ENCODE measurements around the gene HUWE1.

HUWE1 gene

GRCh38 chrX:53684415-53685192 is 1.9 kb downstream of the HUWE1 start:
- DNase-seq (ENCODE audit: extremely low read depth, low read depth) = no peak
- no peak for TF ChIP-seq CTCF (IDR thresholded peaks at IDR 0.05; ENCODE audit: low read depth, low read length, missing control alignments)
- H3K4me3 ChIP-seq (replicated peaks; ENCODE audit: low read depth, low read length) = peak overlapping the region; percentile 74

- no peak for TF ChIP-seq CTCF (IDR thresholded peaks at IDR 0.05; ENCODE audit: low read depth, low read length, missing control alignments)
- H3K4me3 ChIP-seq (replicated peaks; ENCODE audit: low read depth, low read length) = peak overlapping the region; percentile 74
- DNase-seq (ENCODE audit: extremely low read depth, low read depth) = peak; percentile 94
Measured at GRCh38 chrX:53683556-53684414, 2.7 kb downstream of the HUWE1 start.

GRCh38 chrX:53682885-53683555 is 3.5 kb downstream of the HUWE1 start:
- no peak for DNase-seq (ENCODE audit: extremely low read depth, low read depth)
- peak overlapping the region; percentile 74 for H3K4me3 ChIP-seq (replicated peaks; ENCODE audit: low read depth, low read length)
- TF ChIP-seq CTCF (IDR thresholded peaks at IDR 0.05; ENCODE audit: low read depth, low read length, missing control alignments) = no peak

GRCh38 chrX:53681661-53682060 is 4.9 kb downstream of the HUWE1 start:
- H3K4me3 ChIP-seq (replicated peaks; ENCODE audit: low read depth, low read length) = no peak overlapping the region; the same call in 1 of the 2 replicates
- no peak for DNase-seq (ENCODE audit: extremely low read depth, low read depth)
- no peak for TF ChIP-seq CTCF (IDR thresholded peaks at IDR 0.05; ENCODE audit: low read depth, low read length, missing control alignments)

GRCh38 chrX:53678667-53679066 is 7.9 kb downstream of the HUWE1 start:
- peak; percentile 24 for TF ChIP-seq CTCF (IDR thresholded peaks at IDR 0.05; ENCODE audit: low read depth, low read length, missing control alignments)
- H3K4me3 ChIP-seq (replicated peaks; ENCODE audit: low read depth, low read length) = no peak overlapping the region
- DNase-seq (ENCODE audit: extremely low read depth, low read depth) = no peak

GRCh38 chrX:53677286-53677685 is 9.2 kb downstream of the HUWE1 start:
- TF ChIP-seq CTCF (IDR thresholded peaks at IDR 0.05; ENCODE audit: low read depth, low read length, missing control alignments) = no peak
- H3K4me3 ChIP-seq (replicated peaks; ENCODE audit: low read depth, low read length) = no peak overlapping the region

More at GRCh38 chrX:53677286-53677685, 9.2 kb downstream of the HUWE1 start:
- no peak for DNase-seq (ENCODE audit: extremely low read depth, low read depth)
